ENCODE data around the gene TNFRSF4.
A peak's percentile ranks its signal among the peaks of the same experiment; 100 is the strongest.

Gene TNFRSF4

DNA sequence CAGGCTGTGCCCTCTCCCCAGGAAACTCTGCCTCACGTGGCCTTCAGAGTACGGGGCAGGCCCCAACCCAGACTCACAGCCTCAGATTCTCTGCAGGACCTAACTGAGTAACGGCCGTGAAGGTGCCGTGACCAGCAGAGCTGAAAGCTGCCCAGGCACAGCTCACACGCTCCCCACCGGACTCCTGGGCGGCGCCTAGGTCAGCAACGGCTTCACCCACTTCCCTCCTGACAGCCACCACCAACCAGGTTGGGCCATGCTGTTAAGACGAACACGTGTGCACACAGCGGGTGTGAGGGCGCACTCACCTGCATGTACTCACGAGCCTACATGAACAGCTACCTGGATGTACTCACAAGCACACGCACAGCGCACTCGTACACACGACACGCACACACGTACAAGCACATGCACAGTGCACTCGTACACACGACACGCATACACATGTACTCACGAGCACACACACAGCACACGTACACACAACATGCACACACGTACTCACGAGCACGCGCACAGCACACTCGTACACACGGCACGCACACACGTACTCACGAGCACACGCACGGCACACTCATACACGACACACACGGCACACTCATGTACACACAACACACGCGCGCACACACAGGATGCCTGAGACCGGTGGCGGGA lies 8.7 kb upstream of the TNFRSF4 start:
- Histone ChIP-seq H3K36me3 (ENCODE audit: control insufficient read depth, insufficient read depth, low read length) (peaks cover 56% of the 10 kb centered on the region), H3K27ac (ENCODE audit: low read depth, low read length) (no peak overlapping the region), H3K27me3 (ENCODE audit: control insufficient read depth, insufficient read depth, low read length) (no peaks in the 10 kb centered on the region), H3K9me3 (ENCODE audit: control insufficient read depth, insufficient read depth, low read length) (no peaks in the 10 kb centered on the region), H3K4me3 (ENCODE audit: low read depth, low read length) (no peak overlapping the region), H3K4me1 (ENCODE audit: control insufficient read depth, insufficient read depth, low read length) (no peaks in the 10 kb centered on the region), H3K9ac (ENCODE audit: low read depth, low read length) (no peak overlapping the region)

GRCh38 chr1:1221887-1222574 lies 8.1 kb upstream of the TNFRSF4 start:
- no peak overlapping the region for H3K27ac ChIP-seq (ENCODE audit: low read depth, low read length)
- H3K4me3 ChIP-seq (ENCODE audit: low read depth, low read length), result no peak overlapping the region
- no peaks in the 10 kb centered on the region for H3K27me3 ChIP-seq (ENCODE audit: control insufficient read depth, insufficient read depth, low read length)
- no peaks in the 10 kb centered on the region for H3K9me3 ChIP-seq (ENCODE audit: control insufficient read depth, insufficient read depth, low read length)
- no peak overlapping the region for H3K9ac ChIP-seq (ENCODE audit: low read depth, low read length)
- peaks cover 58% of the 10 kb centered on the region for H3K36me3 ChIP-seq (ENCODE audit: control insufficient read depth, insufficient read depth, low read length)
- H3K4me1 ChIP-seq (ENCODE audit: control insufficient read depth, insufficient read depth, low read length), result no peaks in the 10 kb centered on the region

DNA sequence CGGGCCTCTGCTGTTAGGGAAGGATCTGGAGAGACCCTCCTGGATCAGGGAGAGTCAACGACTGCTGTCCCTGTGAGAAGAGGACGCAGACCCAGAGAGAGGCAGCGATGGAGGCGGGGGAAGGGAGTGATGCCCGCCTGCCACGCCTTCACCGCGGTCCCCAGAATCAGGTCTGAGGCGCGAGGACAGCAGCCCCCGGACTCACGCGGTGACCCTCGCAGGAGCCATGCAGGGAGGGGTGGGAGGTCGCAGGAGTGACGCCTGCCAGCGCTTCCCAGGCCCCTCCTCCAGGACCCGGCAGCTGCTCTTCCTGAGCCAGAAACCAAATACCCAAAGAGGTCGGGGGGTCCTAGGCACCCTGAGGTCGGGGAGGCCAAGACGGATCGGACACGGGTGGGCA lies 6.2 kb upstream of the TNFRSF4 start:
- Histone ChIP-seq H3K4me1 (ENCODE audit: control insufficient read depth, insufficient read depth, low read length) (no peaks in the 10 kb centered on the region), H3K27ac (ENCODE audit: low read depth, low read length) (no peak overlapping the region), H3K27me3 (ENCODE audit: control insufficient read depth, insufficient read depth, low read length) (no peaks in the 10 kb centered on the region), H3K36me3 (ENCODE audit: control insufficient read depth, insufficient read depth, low read length) (peaks cover 58% of the 10 kb centered on the region), H3K4me3 (ENCODE audit: low read depth, low read length) (no peak overlapping the region), H3K9me3 (ENCODE audit: control insufficient read depth, insufficient read depth, low read length) (no peaks in the 10 kb centered on the region), H3K9ac (ENCODE audit: low read depth, low read length) (no peak overlapping the region)

GRCh38 chr1:1219341-1219740 lies 5.4 kb upstream of the TNFRSF4 start:
- H3K27ac ChIP-seq (ENCODE audit: low read depth, low read length), result no peak overlapping the region
- peaks cover 52% of the 10 kb centered on the region for H3K36me3 ChIP-seq (ENCODE audit: control insufficient read depth, insufficient read depth, low read length)
- no peak overlapping the region for H3K9ac ChIP-seq (ENCODE audit: low read depth, low read length)
- no peaks in the 10 kb centered on the region for H3K9me3 ChIP-seq (ENCODE audit: control insufficient read depth, insufficient read depth, low read length)
- H3K4me1 ChIP-seq (ENCODE audit: control insufficient read depth, insufficient read depth, low read length), result no peaks in the 10 kb centered on the region
- H3K27me3 ChIP-seq (ENCODE audit: control insufficient read depth, insufficient read depth, low read length), result no peaks in the 10 kb centered on the region
- H3K4me3 ChIP-seq (ENCODE audit: low read depth, low read length), result no peak overlapping the region

GRCh38 chr1:1218524-1219200 lies 4.7 kb upstream of the TNFRSF4 start:
- Histone ChIP-seq H3K4me3 (ENCODE audit: low read depth, low read length) (no peak overlapping the region), H3K9me3 (ENCODE audit: control insufficient read depth, insufficient read depth, low read length) (no peaks in the 10 kb centered on the region), H3K27ac (ENCODE audit: low read depth, low read length) (no peak overlapping the region), H3K36me3 (ENCODE audit: control insufficient read depth, insufficient read depth, low read length) (peaks cover 52% of the 10 kb centered on the region), H3K9ac (ENCODE audit: low read depth, low read length) (no peak overlapping the region), H3K4me1 (ENCODE audit: control insufficient read depth, insufficient read depth, low read length) (no peaks in the 10 kb centered on the region), H3K27me3 (ENCODE audit: control insufficient read depth, insufficient read depth, low read length) (no peaks in the 10 kb centered on the region)

DNA sequence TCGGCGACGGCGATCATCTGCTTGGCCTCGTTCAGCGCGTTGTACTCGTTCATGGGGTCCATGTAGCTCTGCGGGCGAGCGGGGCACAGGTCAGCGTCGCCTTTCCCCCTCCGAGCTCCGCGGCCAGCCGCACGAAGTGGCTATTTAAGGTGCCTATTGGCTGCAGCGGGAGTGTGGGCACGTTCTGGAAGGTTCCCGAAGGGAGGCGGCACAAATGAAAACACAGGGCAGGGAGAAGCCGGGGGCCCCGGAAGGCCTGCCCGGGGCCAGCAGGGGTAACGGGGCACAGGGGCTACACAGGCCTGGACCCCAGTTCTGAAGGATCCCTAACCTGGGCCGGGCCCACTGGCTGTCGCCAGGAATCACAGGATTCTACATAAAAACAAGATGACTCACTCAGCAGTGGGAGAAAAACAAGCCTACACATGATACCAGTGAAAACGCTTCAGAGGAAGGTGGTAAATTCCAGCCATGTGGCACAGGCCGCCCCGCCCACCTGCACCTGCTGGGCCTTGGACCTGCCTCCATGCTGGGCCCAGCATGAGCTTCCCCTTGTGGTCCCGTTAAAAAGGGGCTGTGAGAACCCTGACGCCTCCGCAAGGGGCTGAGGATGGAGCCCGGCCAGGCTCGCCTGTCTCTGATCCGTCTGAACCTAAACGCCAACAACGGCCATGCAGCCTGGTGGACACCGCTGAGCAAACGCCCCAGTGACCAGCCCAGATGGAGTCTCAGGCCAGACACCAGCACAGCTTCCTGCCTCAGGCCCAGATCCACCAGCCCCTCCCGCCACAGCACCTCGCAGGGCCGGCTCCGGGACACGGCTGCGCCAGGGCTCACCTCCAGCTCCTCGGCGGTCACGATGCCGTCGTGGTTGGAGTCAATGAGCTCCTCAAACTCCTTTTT lies 3.9 kb upstream of the TNFRSF4 start:
- Histone ChIP-seq H3K4me3 (ENCODE audit: low read depth, low read length) (no peak overlapping the region), H3K9me3 (ENCODE audit: control insufficient read depth, insufficient read depth, low read length) (no peaks in the 10 kb centered on the region), H3K4me1 (ENCODE audit: control insufficient read depth, insufficient read depth, low read length) (no peaks in the 10 kb centered on the region), H3K27me3 (ENCODE audit: control insufficient read depth, insufficient read depth, low read length) (no peaks in the 10 kb centered on the region), H3K9ac (ENCODE audit: low read depth, low read length) (no peak overlapping the region), H3K36me3 (ENCODE audit: control insufficient read depth, insufficient read depth, low read length) (peaks cover 47% of the 10 kb centered on the region), H3K27ac (ENCODE audit: low read depth, low read length) (peak overlapping the region; percentile 28)

GRCh38 chr1:1216770-1217620 lies 3.0 kb upstream of the TNFRSF4 start:
- Histone ChIP-seq H3K9ac (ENCODE audit: low read depth, low read length) (no peak overlapping the region), H3K36me3 (ENCODE audit: control insufficient read depth, insufficient read depth, low read length) (peaks cover 39% of the 10 kb centered on the region), H3K4me1 (ENCODE audit: control insufficient read depth, insufficient read depth, low read length) (no peaks in the 10 kb centered on the region), H3K27me3 (ENCODE audit: control insufficient read depth, insufficient read depth, low read length) (no peaks in the 10 kb centered on the region), H3K27ac (ENCODE audit: low read depth, low read length) (peak overlapping the region; percentile 28), H3K4me3 (ENCODE audit: low read depth, low read length) (no peak overlapping the region), H3K9me3 (ENCODE audit: control insufficient read depth, insufficient read depth, low read length) (no peaks in the 10 kb centered on the region)

- no peak overlapping the region for H3K9ac ChIP-seq (ENCODE audit: low read depth, low read length)
- peaks cover 31% of the 10 kb centered on the region for H3K36me3 ChIP-seq (ENCODE audit: control insufficient read depth, insufficient read depth, low read length)
- H3K9me3 ChIP-seq (ENCODE audit: control insufficient read depth, insufficient read depth, low read length), result no peaks in the 10 kb centered on the region
- no peak overlapping the region for H3K4me3 ChIP-seq (ENCODE audit: low read depth, low read length)
- no peaks in the 10 kb centered on the region for H3K27me3 ChIP-seq (ENCODE audit: control insufficient read depth, insufficient read depth, low read length)
- H3K4me1 ChIP-seq (ENCODE audit: control insufficient read depth, insufficient read depth, low read length), result no peaks in the 10 kb centered on the region
- H3K27ac ChIP-seq (ENCODE audit: low read depth, low read length), result no peak overlapping the region
Measured at GRCh38 chr1:1215881-1216605, 2.1 kb upstream of the TNFRSF4 start.

DNA sequence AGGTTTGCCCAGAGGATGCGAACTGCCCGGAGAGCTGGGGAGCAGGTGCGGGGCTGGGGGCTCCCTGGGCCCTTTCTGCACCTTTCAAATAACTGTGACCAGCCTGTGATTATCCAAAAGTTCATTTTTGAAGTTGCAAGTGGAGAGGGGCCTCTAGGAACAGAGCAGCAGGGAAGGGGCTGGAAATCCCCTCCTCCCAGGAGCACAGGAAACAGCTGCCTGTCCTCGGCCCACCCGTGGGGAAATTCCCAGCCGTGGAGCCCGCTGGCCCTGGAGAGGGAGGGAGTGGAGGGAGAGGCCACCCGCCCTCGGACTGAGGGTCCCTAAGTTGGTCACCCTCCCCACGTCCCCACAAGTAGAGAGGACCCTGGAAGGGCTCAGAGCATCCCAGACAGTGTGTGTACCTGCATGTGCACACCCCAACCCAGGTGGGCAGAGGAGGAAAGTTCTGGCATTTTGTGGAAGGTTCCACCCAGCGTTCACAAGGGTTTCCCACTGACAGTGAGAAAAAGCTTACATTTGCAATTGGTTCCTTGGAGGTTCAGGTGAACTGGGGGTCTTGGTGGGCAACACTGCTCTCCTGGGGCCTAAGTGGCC lies 1.2 kb upstream of the TNFRSF4 start:
- no peaks in the 10 kb centered on the region for H3K4me1 ChIP-seq (ENCODE audit: control insufficient read depth, insufficient read depth, low read length)
- H3K9ac ChIP-seq (ENCODE audit: low read depth, low read length), result no peak overlapping the region
- no peaks in the 10 kb centered on the region for H3K27me3 ChIP-seq (ENCODE audit: control insufficient read depth, insufficient read depth, low read length)
- H3K27ac ChIP-seq (ENCODE audit: low read depth, low read length), result no peak overlapping the region
- no peak overlapping the region for H3K4me3 ChIP-seq (ENCODE audit: low read depth, low read length)
- no peaks in the 10 kb centered on the region for H3K9me3 ChIP-seq (ENCODE audit: control insufficient read depth, insufficient read depth, low read length)
- peaks cover 23% of the 10 kb centered on the region for H3K36me3 ChIP-seq (ENCODE audit: control insufficient read depth, insufficient read depth, low read length)

Data from HUES48 (cell line).